DMS153 (cell line): ENCODE data around the gene IHH.

Experiments
- DNase-seq: peaks from one replicate; lab custom pipeline; 2025; lab: John Stamatoyannopoulos, UW

The IHH gene

DNA sequence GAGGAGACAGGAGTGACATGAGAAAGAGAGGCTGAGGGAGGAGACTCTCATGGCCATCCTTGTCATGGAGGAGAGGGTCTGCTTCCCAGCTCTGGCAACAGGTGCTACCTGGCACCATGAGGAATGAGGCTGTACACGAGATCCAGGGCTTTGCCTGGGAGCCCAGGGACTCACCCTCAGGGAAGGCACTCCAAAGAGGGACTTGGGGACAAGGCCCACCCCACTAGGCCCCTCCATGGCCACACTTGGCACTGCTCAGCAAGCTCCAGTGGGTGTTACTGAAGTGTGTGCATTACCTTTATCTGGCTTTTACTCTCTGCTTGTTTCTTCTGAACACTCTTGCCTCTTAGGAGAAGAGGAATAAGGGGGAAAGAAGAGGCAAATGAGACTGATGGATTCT lies 22.1 kb downstream of the IHH start:
- no peak for DNase-seq

DNA sequence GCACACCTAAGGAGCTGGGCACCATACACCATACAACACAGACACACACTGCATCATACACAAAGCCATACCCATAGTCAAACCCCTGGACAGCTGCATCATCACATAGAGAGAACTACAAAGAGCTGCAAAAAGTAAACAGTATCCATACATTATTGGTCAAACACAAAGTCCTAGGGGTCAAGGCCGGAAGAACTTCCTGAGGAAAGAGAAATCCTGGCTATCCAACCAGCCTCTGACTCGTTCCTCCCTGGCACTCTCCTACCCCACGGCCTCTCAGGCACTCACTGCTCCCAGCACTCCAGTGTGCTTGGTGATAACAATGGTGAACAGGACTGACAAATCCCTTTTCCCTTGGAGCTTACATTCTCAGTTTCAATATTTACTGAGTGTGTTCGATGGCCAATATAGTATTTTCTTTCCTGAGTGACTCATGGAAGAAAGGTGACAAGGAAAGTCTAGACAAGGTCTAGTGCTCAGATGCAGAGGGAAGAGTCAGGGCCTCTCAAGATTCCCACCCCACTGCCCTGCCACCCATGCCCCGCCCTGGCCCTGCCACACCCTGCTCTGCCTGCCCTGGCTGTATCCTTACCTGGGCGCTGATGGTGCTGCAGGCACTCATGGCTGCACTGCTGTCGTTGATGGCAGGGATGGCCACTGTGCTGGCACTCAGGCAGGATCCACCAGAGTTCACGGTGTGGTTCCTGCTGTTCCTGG lies 22.8 kb downstream of the IHH start:
- no peak for DNase-seq

DNA sequence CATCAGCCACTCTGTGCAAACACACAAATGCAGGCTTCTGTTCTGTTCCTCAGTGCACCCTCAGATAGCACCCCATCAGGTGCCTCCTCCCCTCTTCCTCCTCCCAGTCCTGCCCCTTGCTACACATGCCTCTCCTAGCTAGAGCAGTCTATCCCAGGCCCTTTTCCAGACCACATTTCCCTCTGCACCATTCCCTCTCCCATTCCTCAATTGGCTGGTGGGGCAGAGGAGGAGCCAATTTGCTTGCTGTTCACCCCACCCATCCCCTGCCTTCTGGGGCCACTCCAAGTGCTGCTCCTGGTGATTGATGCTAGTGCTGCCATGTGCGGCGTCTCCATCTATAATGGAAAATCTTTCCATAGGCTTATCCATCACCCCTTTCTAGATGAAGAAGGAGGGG lies 24.8 kb downstream of the IHH start:
- DNase-seq, result no peak

DNA sequence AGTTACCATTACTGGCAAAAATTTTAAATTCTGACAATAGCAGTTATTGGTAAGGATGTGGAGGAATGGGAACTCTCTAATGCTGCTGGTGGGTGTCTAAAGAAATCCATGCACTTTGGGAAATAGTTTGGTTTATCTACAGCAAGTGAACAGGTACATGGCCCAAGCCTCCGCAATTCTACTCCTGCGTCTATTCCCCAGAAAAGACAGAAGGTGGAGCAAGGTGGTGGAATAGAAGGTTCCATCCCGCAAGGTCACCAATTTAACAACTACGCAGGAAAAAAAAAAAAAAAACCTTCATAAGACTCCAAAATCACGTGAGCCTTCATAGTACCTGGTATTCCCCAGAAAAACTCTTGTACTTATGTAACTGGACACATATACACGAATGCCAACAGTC lies 25.9 kb downstream of the IHH start:
- no peak for DNase-seq

DNA sequence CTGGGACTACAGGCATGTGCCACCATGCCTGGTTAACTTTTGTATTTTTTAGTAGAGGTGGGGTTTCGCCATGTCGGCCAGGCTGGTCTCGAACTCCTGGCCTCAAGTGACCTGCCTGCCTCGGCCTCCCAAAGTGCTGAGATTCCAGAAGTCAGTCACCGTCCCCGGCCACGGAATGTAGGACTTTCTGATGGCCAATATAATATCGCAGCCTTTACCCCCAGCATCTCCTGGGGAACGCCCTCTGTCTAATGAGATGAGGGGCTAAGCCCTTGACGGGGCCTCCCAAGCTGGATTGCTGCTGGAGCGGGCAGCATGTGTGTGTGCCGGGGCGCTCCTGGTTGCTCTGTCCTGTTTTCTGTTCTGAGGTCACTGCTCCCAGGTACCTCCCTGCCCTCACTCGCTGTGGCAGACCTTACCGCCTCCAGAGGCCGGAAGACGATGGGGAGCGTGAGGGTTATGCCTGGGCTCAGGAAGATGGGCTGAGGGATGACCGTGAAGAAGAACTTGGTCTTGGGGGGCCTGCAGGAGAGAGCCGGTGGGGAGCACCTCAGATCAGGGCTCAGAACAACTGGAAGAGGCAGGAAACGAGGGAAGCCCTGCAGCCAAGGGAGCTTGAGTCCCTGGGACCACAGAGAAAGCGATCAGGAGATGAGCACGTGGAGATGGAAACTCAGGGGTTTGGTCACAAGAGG lies 28.5 kb downstream of the IHH start:
- DNase-seq, result no peak

DNA sequence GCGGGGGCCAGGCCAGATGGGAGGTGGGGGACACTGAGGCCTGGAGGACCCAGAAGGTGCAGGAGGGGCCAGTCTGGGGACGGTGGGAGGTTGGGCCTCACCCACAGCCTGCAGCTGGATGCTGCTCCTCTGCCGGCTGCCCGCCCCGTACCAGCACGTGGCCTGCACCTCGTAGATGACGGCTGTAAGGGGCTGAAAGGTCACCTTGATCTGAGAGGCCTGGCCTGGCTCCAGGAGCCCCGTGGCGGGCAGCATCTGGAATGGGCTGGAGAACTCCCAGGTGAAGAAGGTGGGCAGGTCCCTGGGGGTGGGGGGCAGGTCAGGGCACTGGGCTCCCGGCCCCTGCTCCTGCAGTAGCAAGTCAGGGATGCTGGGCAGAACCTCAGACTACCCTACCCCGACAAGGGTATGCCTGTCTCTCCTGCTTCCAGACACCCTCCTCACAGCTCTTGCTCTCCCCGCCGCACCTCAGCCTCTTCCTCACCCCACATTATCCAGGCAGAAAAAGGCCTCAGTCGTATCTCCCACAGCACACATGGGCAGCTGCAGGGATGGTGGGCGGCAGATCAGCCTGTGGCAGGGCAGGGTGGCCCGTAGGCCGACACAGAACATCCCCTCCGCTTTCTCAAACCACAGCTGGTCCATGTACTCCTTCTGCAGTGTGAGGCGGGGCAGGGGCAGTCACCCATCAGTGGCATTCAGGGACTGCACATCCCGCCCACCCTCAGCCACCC lies 29.5 kb downstream of the IHH start:
- no peak for DNase-seq

DNA sequence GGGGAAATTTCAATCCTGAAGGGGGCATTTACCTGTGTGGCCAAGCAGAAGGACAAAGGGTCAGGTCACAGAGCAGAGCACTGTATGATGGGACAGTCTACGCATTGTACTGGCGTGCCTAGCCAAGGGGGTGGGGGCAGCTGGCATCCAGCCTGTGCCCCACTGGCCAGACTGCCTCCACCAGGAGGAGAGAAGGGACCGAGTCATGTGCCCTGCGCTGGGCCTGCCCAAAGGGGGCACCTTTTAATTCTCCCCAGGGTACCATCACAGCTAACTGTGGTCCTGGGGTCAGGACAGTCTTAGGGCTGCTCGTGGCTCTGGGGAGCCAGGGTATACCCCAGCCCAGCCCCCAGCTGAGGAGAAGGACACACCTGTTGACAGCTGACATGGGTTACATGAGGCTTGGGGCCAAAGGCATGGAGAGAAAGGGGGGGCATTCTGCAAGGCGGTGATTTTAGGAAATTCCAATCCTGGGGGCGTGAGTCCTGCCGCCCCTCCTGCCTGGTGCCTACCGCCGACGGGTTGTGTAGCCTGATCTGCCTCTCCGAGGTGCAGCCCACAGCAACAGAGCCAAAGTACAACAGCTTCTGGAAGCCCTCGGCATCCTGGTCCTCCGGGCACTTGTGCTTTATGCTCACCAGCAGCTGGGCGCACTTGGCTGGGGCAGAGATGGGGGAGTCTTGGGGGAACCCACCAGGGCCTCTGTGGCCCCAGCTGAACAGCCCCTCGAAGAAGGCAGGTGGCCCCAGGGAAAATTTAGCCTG lies 30.4 kb downstream of the IHH start:
- DNase-seq, result no peak

DNA sequence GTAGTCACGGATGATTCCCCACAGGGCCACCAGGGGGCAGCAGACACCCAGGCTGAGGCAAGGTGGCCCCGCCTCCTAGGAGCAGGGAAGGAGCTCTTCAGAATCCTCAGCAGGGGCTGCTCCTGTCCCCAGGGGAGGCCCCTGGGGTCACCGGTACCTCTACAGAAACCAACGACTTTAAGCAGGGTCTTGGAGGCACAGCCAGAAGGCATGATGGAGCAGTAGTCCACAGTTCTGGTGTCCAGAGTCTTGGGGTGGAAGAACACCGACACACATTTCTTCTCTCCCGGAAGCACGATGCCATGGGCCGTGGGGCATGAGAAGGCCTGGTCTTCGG lies 30.9 kb downstream of the IHH start:
- DNase-seq, result peak; percentile 43

DNA sequence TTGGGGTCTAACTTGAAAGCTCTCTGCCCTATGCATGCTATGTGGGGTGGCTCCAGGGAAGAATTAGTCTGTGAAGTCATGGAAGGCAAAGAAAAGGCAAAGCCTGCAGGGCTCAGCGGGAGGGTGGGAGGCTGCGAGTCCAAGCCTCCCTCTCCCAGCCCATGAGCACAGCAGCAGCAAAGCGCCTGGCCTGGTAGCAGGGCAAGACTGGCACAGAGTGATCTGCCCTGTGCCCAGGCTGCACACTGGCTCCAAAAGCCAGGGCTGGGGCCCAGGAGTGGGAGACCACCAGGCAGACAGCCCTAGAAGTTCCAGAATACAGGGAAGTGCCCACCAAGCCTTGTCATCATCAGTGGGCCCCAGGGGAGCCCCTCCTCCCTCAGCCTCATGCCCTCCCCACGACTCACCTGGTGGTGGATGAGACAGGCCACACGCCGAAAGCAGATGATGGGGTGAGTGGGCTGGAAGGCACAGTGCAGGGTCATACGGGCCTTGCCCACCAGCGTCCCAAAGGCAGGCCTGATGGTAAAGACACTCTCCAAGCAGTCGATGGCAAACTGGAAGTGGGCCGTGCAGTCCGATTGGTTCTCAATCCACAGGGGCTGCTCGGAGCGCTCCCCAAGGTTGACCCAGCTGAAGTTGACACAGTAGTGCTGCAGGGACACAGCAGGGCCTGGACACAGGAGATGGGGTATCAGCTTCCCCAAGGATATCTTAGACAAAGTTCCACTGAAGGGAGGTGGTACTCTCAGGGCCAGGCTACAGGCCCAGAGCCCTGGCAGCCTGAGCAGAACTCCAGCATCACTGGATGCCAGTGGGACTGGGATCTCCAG lies 31.5 kb downstream of the IHH start:
- DNase-seq, result no peak

DNA sequence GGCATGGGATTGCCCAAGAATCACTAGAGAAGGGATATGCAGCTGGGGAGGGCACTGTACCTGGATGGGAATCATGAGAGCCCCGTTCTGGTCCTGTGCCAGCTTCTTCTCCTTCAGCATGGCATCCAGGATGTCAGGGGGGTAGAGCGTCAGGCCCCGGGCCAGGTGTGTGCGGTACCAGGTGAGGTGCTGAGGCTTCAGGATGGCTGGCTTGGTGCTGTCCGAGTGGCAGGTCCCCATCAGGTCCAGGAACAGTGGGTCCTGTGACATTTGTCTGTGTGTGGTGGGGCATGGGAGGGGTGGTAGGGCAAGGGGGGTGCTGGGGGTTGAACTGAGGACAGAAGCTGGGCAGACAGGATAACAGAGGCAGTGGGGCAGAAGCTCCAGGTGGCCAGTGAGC lies 32.6 kb downstream of the IHH start:
- DNase-seq, result no peak

DNA sequence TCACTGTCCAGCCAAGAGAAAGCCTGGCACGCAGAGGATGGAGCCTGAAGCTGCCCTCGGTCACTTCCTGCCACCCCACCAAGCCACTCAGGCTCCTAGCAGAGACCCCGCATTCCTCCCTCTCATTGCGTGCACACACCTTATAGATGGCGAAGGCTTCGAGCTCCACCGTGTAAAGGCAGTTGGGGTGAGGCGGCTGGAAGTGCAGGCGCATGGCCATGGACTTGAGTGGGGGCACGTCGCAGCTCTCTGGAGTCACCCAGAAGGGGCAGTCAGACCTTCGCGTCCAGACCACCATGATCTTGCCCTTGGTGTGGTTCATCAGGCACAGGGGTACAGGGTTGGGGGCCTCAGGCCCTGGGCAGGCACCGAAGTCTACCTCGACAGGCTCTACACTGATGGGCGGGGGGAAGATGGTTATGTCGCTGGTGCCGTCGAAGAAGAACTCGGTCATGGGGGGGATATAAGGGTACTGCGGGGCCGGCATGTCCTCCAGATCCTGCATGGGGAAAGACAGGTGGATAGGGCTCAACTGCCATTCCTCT lies 33.1 kb downstream of the IHH start:
- DNase-seq, result no peak

DNA sequence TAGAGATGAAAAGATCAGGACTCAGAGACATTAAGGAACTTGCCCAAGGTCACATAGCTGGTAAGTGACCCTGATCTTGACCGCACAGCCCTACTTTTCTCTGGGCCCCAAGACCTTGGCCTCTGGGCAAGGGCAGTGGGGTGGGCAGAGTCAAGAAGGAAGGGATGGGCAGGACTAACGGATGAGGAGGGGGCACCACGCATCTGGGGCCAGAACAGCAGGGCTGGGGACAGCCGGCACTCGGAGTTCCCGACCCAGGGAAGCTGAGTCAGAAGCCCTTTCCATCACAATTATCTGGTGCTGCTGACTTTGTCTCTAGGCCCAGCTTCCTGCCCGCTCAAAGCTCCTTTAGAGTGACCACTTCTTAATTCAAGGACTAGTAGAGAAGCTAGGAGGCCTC lies 33.8 kb downstream of the IHH start:
- no peak for DNase-seq

DNA sequence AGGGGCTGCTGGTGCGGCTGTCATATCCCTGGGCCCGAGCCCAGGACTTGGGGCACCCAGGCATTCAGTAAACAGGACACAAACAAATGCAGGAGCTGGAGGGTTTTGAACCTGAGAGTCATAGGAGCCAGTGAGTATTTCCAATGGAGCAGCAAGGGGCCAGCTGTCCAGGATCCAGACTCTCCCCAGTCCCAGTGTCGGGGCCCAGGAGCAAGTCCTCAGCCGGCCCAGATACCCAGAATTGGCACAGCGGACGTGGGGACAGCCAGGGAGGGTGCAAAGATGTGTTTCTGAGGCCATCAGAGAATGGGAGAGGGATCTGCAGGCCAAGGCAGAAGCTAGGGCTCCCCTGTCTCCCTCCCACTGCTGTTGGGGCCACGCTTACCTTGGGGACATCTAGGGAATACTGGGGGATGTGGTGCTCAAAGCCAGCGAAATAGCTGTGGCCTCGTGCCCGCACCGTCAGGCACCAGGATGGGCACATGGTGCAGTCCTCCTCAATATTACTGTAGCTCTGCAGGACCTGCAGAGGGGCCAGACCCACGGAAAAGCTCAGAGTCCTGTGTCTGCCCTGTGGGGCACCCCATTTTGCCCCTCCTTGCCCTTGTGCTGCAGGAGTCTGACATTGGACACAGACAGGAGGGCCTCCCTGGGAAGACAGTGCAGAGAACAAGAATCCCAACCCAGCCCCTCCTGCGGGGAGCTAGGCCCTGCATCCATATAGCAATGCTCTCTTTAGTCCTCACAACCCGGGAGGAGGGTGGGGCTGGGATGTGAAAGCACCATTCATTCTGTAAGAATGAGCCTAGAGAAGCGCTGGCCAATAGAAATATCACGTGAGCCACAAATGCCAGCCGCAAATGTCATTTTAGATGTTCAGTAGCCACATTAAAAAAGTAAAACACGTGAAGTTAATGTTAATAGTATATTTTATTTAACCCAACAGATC lies 34.8 kb downstream of the IHH start:
- no peak for DNase-seq

DNA sequence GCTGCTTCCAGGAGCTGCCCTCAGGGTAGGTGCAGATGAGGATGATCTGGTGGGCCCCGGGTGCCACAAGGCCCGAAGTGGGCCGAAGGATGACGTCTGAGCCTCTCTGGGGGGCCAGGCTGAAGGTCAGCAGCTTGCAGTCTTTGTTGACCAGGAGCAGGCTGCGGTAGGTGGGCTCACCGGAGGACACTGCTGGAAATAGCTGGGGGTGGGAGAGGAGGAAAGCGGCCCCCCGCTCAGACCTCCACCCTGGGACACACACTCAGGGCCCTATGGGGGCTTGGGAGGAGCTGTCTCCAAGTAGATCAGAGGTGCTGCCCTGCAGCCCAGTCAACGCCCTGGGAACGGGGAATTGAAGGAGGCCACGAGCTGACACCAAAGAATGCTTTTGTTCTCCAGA lies 36.7 kb downstream of the IHH start:
- DNase-seq, result no peak

DNA sequence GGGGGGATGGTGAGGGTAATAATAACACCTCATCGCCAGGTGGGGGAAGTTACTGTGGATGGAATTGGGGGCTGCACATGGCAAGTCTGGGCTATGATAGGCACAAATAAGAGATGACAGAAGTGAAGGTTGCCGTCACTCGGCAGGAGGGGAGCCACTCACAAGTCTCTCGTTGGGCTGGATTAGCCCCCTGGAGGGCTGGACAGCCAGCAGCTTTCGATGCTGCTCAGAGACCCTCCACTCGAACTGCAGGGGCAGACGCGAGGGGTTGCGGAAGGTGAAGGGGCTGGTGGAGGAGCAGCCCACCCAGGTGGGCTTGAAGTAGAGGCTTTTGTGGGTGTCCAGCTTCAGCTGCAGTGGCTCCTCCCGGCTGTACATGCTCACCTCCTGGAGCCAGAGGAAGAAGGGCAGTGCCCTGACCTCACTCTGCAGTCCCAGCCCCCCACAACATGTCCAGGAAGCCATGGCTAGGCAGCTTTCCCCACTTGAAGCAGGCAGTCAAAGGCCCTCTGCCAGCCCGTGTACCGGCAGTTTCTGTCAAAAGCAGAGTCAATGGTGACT lies 37.6 kb downstream of the IHH start:
- DNase-seq, result no peak

DNA sequence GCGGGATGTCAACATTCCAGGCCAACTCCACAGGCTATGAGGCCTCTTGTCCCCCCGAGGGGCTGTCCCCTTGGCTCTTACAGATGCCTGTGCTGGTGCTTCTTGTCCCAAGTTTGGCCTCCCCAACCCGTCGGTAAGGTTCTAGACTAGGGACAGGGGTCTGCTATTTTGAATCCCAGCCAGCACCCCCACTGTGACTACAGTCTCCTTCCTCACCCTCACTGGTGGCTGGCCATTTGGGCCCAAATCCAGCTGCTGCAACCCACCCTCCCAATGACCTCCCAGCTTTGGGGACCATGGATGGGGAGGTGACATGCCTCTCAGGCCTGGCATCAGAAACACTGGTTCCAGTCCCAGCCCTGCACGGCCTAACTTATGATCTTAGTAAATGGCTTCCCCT lies 38.1 kb downstream of the IHH start:
- DNase-seq, result no peak

DNA sequence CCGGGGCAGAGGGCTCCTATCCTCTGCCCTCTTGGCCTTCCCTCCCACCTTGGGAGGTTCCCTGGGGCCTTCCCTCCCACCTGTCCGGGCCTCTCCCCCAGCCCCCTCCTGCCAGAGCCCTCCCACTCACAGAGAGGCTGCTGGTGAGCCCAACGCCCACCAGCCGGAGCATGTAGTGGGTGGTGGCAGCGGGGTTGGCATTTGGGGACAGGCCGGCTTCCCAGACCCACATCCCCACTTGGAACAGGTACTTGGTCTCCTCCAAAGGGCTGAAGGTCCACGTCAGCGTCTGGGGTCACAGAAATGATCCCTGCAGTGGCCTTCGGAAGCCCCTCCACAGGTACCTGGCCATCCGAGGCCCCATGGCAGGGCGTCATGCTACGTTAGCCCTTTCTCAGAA lies 38.7 kb downstream of the IHH start:
- no peak for DNase-seq

DNA sequence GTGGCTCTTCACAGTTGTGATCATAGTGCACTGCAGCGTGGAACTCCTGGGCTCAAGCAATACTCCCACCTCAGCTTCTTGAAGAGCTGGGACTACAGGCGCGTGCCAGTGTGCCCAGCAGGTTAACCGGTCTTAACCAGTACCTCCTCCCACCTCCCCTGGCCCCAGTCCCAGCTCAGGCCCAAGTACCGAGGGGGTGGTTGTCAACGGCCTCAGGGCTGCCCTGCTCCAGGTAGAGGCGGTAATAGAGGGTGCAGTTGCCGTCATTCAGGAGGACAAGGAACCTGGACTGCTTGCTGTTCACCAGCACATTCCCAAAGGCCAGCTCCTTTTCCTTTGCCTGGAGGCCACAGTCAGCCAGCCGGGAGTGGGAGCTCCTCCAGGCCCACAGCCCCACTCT lies 39.1 kb downstream of the IHH start:
- DNase-seq, result no peak

DNA sequence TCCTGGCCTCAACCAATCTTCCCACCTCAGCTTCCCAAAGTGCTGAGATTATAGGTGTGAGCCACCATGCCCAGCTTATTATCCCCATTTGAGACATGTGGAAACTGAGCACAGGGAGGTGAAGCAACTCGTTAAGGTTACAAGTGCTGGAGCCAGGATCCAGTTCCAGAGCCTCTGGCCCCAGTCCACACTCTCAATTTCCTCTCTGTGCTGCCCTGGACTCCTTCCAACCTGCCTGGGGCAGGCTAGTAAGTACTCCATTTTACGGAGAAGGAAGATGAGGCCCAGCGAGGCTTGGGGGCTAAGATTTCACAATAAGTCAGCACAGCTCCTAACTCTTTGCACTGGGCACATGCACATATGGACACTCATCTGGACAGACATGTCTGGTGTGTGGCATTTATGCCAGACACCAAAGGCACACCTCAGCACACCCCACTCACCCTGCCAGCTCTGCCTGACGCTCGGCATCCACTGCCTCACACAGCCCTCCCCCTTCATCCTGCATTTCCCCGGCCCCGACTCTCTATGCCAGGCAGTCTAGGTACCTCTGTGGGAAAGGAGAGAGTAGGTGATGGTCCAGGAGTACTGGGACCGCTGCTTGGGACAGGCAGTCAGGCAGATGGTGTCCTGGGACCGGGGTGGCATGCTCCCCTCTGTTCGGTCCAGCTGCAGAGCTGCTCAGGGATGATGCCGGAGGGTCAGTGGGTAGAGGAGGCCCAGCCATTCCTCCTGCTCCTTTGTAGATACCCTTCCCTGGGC lies 39.9 kb downstream of the IHH start:
- DNase-seq, result no peak
